Stimulated activated CD8-positive, alpha-beta memory T cell treated with anti-CD3 and anti-CD28 coated beads, Interleukin-4, amount 100 ng/mL, for 24 hours (primary cell): Measurements from ENCODE around the gene SRF.
A peak's percentile ranks its signal among the peaks of the same experiment; 100 is the strongest.
"Not testable (repeated sequence)": the region's sequence is repeated elsewhere in the genome, so short reads cannot be mapped to it uniquely, and the experiment has no call there.

Source experiments
- DNase-seq: peaks from one replicate; pipeline ENCODE4 v3.0.0-alpha.2; 2020; ENCODE audit warnings: low read depth

Gene SRF

DNA sequence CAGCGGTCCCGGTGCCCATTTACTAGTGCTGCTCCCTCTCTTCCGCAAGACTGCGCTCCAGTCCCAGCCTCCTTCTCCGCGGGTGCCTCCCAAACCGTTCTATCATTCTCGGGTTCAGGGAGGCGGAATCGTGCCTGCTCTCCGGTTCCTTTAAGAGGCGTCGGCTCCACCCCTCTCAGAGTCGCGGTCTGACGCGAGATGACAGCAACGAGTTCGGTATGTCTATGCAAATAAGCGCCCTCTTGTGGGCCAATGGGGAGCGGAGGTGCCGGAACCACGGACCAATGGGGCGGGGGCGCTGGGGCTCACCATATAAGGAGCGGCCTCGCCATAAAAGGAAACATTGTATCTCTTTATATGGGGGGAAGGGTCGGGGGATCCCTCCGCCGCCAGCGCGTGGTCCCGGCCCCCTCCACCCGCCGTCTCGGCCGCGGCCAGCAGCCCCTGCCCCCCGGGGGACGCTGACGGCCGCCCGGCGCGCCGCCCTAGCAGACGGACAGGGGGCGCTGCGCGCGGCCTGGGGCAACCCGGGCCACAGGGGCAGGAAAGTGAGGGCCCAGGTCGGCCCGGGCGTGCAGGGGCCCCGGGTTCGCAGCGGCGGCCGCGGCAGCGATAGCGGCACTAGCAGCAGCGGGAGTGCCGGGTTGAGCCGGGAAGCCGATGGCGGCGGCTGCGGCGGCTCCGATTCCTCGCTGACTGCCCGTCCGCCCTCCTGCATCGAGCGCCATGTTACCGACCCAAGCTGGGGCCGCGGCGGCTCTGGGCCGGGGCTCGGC, at the start of gene SRF:
Gene SRF, plus strand, starts transcription at position 339 of the 776 bp plus-strand sequence. Its CDS starts 388 bp downstream, at position 727.
- peak; percentile 98 for DNase-seq

DNA sequence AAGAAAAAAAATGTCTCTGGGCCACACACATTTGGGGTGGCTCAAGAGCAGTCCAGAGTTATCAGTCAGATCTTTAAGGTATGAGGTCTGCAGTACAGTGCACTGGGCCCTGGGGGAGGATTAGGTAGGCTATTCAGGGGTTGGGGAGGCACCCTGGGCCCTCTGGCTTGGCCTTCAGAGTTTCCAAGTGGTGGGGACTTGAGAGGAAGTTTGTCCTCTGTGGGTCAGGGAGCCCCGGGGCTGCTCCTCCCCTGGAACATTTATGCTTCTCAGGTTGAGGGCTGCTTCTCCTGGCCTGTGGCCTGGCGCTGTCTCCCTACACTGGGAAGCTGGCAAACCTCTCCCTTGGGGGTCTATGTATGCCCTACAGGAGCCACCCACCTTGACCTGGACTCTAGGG, 48.9 kb upstream of the SRF start:
- no peak for DNase-seq

DNA sequence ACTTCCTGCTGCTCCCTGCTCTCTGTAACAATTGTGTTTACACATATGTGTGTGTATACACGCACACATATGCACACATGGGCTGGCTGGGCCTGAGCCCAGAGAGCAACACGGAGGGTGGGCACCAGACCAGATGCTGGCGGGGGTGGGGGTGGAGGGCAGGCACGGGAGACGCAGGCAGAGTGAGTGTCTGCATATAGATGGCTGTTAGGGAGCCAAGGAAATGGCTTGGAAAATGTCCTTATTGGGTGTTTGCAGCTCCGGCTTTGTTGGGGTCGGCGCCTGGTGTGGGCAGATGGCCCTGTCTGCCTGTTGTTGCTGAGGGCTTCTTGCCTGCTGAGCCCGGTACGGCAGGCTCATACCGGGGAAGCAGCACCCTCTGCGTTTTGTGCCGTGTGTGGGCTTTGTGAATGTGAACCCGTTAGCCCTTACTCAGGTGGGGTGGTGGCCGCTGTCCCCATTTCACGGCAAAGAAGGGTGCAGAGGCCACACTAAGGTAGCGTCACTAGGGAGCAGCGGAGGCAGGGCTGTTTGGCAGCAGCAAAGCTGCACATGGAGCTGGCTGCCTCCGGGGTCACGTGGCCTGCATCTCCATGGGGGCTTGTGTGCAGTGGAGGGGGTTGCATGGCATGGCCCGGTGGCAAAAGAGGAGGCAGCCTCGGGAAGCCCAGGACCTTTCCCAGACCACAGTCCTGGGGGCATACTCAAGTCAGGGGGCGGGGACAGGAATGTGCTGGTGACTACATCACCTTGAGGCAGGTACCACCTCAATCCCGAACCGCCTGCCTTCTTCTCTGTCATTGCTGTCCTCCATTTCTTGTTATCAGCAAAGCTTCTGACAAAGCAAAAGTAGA, 47.4 kb upstream of the SRF start:
- no peak for DNase-seq

DNA sequence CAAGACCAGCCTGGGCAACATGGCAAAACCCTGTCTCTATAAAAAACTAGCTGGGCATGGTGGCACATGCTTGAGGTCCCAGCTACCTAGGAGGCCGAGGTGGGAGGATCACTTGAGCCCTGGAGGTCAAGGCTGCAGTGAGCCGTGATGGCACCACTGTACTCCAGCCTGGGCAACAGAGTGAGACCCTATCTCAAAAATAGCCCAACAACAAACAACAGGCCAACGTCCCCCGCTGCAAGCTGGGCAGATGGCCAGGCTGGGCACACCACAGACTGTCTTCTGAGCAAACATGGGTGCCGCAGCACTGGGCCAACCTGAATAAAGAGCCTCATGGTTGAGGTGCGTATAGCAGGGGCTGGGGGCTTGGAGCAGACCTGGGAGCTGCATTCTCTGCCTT, 46.6 kb upstream of the SRF start:
- DNase-seq: no peak

DNA sequence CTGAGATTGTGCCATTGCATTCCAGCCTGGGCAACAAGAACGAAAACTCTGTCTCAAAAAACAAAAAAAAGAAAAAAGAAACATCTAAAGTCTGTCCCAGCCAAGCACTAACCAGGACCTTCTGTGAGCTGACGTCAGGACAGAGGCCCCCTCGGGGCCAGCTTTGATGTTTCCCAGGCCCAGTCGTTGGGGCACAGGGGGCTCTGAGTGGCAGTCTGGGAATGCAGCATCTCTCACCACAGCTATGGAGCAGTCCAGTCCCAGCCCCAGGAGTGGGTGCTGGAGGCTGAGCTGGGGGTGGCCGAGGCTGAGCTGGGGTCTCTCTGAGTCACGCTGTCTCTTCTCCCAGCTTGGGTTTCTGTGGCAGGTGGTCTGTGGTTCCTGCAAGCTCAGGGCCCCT, 46.0 kb upstream of the SRF start:
- no peak for DNase-seq

DNA sequence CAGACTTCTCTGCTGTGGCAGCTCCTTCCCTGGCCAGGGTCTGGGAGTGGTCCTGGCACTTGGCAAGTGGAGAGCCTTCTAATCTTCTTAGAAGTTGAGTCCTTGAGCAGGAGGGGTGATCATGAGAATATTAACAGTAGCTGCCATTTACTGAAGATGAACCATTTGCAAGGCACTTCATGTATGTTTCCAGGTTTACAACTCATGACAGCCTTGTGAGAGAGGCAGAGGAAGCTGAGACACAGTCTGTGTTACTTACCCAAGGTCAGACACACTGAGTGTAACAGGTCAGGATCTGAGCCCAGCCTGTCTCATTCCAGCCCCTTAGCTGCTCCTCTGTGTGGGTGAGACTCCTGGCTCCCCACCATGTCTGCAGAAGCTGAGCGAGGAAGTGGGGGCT, 45.5 kb upstream of the SRF start:
- no peak for DNase-seq

DNA sequence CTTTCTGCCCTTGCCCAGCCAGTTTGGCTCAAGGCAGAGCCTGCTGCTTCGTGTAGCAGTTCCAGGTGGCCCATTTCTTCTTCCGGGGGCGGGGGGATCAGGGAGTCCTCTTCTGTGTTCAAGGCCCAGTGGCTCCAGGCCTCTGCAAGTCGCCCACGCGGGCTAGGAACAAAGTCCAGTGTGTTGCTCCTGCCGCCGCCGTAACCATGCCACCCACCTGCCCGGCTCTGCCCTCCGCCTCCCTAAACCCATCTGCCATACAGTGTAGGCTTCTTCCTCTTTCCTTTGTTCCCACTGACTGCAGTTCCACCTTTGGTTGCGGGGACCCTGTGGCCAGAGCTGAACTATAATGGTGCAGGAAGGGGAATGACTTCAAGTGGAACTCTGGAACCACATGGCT, 43.9 kb upstream of the SRF start:
- no peak for DNase-seq

DNA sequence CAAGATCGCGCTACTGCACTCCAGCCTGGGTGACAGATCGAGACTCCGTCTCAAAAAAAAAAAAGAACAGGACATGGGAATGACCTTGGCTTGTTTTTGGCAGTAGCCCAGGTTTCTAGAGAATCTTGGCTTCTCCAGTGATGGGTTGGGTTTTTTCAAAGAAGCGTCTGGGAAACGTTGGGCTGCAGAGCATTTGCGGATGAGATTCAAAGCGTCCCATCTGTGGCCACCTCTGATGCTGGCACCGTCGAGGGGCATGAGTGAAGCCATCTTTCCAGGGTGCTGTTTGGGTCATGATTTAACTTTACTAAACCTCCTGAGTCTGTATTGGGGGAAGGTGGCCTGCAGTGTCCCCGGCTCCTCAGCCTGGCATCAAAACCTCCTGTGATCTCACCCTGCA, 43.2 kb upstream of the SRF start:
- DNase-seq: no peak

DNA sequence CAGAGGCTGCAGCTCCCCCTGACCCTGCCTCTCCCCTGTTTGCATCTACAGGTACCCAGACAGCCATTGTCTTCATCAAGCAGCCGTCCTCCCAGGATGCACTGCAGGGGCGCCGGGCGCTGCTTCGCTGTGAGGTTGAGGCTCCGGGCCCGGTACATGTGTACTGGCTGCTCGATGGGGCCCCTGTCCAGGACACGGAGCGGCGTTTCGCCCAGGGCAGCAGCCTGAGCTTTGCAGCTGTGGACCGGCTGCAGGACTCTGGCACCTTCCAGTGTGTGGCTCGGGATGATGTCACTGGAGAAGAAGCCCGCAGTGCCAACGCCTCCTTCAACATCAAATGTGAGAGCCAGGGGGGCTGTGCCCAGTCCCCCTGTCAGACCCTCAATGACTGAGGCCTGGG, 42.1 kb upstream of the SRF start:
- no peak for DNase-seq

DNA sequence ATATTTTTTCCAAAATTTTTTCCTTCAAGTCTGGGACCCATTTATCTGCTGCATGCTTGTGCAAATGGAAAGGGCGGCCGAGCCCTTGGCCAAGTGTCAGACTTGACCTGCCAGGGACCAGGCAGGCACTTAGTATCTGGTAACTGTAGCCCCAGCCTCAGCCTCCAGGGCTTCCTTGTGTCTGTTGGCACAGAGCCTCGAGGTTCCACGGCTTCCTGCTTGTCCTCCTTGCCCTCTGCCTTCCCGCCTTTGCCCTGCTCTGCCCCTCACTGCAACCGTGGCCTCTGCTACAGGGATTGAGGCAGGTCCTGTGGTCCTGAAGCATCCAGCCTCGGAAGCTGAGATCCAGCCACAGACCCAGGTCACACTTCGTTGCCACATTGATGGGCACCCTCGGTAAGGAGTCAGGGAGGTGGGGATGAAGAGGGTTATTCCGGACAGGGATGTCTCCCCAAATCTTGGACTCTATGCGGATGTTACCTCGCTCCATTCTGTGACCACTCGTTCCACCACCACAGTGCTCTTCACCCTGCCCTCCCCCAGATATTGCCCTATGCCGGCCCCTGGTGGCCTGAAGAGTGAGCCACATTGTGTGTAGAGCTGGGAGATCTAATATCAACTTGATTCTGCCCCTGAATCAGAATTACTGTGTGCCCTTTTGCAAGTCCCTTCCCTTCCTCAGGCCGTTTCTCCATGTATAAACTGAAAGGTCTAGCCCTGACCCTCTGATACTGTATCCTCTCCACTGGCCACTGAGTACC, 41.5 kb upstream of the SRF start:
- DNase-seq: no peak

DNA sequence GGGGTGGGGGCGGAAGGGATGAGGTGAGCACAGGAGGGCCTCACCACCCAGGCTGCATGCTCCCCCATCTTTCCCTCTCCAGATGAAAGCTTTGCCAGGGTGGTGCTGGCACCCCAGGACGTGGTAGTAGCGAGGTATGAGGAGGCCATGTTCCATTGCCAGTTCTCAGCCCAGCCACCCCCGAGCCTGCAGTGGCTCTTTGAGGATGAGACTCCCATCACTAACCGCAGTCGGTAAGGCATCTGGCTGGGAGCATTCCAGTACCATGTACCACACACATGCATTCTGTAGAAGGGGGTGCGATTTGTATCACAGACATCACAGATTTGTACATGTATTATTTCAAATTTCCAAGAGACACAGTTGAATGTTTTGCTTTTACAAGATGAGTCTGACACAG, 40.6 kb upstream of the SRF start:
- no peak for DNase-seq

DNA sequence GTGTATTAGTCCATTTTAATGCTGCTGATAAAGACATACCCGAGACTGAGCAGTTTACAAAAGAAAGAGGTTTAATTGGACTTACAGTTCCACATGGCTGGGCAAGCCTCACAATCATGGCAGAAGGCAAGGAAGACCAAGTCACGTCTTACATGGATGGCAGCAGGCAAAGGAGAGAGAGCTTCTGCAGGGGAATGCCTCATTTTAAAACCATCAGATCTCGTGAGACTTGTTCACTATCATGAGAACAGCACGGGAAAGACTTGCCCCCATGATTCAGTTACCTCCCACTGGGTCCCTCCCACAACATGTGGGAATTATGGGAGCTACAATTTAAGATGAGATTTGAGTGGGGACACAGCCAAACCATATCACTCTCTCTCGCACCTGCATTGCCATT, 39.7 kb upstream of the SRF start:
- DNase-seq: not testable (repeated sequence)

DNA sequence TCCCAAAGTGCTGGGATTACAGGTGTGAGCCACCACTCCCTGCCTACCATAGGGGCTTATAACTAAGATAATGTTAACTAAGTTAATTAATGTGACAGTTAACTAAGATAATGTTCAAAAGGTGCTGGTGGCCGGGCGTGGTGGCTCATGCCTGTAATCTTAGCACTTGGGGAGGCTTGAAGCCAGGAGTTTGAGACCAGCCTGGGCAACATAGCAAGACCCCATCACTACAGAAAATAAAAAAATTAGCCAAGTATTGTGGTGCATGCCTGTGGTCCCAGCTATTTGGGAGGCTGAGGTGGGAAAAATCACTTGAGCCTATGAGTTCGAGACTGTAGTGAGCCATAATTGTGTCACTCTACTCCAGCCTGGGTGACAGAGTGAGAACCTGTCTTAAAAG, 32.8 kb upstream of the SRF start:
- no peak for DNase-seq

DNA sequence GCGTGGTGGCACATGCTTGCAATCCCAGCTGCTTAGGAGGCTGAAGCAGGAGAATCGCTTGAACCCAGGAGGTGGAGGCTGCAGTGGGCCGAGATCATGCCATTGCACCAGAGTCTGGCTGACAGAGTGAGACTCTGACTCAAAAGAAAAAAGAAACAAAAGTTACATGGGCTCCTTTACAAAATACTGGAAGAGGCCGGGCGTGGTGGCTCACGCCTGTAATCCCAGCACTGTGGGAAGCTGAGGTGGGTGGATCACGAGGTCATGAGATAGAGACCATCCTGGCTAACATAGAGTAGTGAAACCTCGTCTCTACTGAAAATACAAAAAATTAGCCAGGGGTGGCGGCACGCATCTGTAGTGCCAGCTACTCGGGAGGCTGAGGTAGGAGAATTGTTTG, 31.1 kb upstream of the SRF start:
- DNase-seq: not testable (repeated sequence)

DNA sequence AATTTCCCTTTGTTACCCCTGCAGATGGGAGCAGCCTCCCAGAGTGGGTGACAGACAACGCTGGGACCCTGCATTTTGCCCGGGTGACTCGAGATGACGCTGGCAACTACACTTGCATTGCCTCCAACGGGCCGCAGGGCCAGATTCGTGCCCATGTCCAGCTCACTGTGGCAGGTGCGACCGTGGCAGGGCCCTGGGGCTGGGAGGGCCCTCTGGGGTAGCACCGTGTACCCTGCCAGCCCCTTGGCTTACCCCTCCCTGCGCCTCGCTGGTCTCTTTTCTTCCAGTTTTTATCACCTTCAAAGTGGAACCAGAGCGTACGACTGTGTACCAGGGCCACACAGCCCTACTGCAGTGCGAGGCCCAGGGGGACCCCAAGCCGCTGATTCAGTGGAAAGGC, 29.4 kb upstream of the SRF start:
- DNase-seq: no peak

DNA sequence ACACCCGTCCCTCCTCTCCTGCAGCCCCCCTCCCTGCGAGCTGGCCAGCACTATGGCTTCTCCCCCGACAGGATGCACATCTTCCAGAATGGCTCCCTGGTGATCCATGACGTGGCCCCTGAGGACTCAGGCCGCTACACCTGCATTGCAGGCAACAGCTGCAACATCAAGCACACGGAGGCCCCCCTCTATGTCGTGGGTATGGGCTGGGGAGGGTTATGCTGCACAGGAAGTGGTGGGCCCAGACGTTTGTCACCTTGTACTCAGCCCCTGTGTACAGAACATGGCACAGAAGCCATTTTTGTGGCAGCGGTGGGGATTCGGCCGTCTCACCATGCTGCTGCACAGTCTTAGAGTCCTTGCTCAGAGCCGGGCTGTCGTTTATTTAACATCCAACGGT, 29.0 kb upstream of the SRF start:
- DNase-seq: no peak

DNA sequence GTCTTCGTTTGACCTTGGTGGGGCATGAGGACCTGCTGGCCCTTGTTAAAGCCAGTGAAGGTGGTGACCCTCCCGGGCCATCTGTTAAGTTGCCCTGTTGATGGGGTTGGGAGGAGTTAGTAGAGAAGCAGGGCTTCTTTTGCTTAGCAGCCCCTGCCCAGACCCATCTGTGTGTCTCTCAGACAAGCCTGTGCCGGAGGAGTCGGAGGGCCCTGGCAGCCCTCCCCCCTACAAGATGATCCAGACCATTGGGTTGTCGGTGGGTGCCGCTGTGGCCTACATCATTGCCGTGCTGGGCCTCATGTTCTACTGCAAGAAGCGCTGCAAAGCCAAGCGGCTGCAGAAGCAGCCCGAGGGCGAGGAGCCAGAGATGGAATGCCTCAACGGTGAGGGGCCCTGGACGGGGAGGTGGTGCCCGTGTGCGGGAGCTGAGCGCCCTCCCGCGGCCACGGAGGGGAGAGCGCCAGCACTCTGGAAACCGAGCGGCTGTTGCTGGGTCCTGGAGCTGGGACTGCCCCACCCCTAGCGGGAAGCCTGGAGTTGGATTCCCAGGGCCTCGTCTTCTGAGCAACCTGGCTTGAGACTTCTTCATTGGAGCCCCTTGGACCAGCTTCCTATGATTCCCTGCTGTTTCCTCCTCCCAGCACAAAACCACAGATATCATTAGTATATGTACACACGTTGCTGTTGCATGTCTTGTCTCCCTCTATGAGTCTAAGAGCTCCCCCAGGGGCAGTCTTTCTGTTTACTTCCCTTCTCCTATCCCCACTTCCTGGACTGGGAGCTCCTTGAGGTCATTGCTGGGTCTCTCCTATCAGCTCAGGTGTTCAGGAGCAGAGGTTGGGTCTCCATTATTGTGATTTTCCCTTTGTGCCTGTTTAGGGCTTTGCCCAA, 27.6 kb upstream of the SRF start:
- DNase-seq: peak; percentile 59

DNA sequence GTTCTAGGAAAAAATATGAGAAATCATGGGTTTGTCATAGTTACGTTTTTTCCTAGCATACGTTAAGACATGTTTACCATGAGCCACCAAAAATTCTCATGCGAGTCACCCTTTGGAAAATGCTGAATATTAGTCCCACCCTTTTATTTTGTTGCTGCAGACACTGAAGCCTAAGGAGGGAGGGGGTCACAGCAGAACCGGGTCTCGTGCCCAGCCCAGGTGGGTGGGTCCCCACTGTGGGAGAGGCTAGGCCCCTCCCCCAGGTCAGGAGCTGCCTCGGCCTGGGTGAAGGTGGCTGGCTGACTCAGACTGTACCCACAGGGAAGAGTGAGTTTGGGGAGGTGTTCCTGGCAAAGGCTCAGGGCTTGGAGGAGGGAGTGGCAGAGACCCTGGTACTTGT, 26.2 kb upstream of the SRF start:
- no peak for DNase-seq

DNA sequence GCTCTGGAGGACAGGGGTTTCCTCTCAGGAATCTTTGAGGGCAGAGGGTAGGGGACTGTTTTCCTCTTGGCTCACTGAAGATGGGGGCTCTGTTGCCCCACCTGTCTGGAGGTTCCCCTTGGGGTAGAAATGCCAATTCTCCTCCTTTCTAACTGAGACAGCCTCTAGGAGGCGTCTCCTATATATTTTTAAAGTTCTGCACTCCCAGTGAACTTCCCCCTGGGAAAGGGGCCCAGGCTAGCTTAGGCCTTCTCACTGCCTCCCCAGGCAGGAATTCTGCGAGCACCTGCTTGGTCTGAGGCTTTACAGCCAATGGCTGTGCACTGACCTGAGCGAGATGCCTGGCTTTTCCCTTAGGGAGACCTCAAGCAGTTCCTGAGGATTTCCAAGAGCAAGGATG, 24.8 kb upstream of the SRF start:
- no peak for DNase-seq

DNA sequence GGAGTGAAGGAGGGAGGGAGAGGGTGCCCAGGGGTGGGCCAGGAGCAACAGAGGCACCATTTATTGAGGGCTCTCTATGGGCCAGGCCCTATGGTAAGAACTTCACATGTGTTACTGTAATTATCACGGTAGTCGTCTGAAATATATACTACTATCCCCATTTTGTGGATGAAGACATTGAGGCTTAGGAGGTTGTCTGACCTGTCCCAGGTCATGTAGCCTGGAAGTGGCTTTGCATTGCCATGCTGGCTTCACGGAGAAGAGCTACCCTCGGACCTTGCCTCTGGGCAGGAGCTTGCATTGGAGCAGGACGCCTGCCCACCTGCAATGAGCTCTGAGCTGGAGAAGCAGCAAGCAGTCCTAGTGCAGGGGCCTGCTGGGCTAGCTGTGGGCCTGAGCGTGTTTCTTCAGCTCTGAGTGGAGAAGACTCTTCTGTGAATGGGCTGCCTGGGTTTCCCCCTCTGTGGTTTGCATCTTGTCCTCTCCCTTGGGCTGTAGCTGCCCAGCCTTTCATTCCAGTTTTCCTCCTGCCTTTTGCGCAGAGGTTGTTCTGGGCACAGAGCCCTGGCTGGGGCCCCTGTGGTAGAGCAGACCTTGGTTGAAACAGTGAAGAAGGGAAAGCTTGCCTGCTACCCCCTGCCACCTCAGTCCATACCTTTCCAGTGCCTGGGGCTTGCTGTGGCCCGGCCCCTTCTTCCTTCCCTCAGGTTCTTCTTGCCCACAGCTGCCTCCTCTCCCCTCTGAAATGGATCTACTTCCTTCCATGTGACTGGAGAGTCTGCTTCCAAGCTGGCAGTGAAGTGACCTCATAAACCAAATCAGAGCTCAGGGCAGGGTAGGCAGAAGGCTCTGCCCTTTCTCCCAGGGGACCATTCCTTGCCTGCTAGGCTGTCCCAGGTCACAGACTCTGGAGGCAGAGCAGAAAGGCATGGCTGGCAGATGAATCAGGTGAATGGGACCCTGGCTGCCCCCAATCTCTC, 24.1 kb upstream of the SRF start:
- DNase-seq: no peak
